ENCODE measurements around the gene JAKMIP1.

DNA sequence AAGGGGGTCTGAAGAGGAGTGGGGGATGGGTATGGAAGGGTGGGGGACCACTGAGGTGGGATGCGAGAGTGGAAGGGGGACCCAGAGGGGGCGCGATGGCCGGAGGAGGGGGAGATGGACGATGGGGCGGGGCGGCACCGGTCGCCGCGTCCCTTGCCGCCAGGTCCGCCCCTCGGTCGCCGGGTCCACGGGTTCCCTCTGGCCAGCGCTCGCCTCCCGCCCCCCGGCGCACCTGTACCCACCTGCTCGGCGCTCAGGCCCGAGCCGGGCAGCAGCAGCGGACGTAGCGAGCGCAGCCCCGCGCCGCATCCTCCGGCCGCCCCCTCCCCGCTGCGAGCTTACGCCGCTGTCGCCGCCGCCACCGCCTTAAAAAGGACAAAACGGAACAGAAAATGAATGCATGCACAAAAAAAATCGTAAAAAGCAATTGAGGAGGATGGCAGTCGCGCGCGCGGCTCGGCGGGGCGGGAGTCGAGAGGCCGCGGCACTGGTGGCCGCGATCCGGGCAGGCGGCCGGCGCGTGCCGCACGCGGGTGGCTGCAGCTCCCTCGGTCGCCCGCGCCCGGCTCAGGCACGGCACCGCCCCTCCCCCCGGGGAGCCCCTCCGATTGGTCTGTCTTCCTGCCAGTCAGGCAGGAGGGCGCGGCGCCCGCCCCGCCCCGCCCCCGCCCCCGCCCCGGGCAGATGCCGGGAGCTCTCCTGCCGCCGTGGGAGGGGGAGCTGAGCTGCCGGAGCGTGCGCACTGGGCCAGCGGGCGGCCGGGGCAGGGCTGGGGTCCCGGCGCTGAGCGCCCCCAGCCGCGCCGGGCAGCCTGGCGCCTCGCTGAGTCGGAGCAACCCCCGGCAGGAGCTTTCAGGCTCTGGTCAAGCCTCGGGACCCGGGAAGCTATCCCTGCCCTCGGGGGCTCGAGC, at the start of gene JAKMIP1:
- TF ChIP-seq POLR2A (IDR thresholded peaks at IDR 0.05; ENCODE audit: low read length) (no peak), GATA1 (IDR thresholded peaks at IDR 0.05; ENCODE audit: low read depth, low read length) (no peak)

Data from erythroblast (primary cell).